NCI-H1417 (cell line): ENCODE results near the gene MRPS27.

Experiments
- DNase-seq, 3 experiments: peaks; one replicate each; lab custom pipeline; 2025; lab: John Stamatoyannopoulos, UW

MRPS27 gene

DNA sequence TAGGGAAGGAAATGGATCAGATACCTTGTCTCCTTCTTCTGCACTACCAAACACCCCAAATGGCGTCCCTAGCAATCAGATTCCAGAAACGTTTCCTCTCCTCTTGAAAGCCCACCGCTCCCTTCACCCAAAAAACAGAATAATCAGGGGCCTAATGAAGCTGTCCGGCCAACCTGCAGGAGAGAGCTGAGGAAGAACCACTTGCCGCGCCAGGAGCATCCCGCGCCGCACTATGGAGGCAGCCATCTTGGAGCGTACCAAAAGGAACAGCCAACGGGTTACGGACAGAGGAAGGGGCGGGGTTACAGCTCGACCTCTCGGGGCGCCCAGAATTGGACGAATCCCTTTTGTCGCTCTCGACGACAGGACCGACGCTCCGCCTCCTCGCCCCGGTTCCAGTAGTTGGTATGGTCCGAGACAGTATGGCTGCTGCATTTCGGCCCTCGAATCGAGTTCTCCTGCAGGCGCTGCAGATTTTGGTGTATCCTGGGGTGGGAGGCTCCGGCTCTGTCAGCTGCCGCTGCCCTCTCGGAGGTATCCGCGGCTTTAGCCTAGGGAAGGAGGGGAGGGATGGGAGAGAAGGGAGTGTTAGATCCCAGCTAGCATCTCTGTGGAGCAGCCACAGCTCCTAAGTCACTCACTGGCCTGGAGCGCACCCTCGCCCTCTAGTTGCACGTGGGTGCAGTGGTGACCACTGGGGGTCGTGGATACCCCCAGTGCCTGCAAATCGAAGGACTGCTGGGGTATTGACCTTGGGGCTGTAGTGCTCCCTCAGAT is at the start of gene MRPS27, which contains the start of gene PTCD2:
TSS of gene MRPS27 (minus strand) at position 265 of the 777 bp plus-strand sequence. CDS start at position 246, 19 bp downstream.
TSS of gene PTCD2 (plus strand) at position 398 of the 777 bp plus-strand sequence. CDS start at position 408, 10 bp downstream.
- peak; percentile 92 to 97 (median 97) for DNase-seq

GRCh38 chr5:72369711-72370110 is 49.7 kb upstream of the MRPS27 start:
- DNase-seq, result no peak

- no peak for DNase-seq
These were observed 49.3 kb upstream of the MRPS27 start for GRCh38 chr5:72369301-72369700.

DNA sequence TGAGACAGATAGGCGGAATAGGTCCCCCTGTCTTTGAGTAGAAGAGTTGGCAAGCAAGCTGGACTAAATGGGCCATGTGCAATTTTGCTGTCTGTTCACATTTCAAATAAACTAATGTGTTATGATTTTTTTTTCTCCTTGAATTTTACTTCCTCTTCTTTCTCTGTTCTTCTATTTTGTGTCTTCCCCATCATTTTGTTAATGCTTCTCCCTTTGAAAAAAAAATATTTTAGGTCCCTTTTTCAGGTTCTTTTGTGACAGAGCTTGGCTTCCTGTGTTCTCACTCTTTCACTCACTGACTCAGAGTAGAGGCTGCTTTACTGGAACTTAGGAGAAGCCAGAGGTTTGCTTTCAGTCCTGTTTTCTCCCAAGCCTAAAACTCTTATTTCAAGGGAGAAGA is 48.2 kb upstream of the MRPS27 start:
- DNase-seq, result no peak

DNA sequence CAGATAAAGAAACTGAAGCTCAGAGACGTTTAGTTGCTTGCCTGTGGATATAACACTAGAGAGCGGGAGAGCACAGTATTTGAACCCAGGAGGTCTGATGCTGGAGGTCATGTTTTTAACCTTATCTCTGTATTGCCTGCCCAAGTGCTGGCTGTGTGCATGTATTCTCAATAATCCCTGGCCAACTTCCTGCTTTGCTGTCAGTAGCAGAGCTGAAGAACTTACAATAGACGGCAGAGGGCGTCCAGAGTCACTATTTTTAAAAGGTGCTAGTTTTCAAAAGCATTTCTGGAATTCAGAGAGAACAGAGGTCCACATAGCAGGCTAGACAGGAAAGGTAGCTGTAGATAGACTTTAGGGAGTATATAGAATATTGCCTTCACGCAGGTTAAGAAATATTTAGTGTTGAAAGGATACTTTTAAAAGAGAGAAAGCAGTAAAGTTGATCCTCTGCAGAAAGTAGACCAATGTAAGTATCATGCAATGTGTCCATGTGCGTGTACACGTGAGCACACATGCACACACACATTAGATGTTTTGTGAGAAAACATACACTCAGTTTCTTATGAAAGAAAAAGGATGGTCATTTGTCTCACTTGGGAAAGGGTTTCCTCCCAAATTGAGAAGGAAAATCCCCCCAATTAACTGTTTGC is 46.4 kb upstream of the MRPS27 start:
- peak in 2 of 3 experiments; percentile 8 to 70 for DNase-seq

GRCh38 chr5:72364951-72365350 is 44.9 kb upstream of the MRPS27 start:
- no peak for DNase-seq

DNA sequence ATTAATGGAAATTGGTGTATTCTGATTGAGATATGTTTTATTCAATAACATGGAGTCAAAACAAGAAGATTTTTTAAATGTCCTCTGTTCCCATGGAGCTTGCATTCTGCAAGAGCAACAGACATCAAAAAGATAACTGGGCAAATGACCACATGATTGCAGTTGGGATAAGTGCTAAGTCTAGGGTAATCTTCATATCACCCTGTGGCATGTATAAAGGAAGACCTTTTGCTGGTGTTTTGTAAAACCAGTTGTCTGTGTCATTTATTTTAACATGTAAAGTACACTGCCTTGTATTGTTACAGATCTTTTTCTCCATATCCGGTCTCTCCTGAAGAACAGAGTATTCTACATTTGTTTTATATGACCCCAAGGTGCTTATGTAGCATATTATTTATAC is 44.1 kb upstream of the MRPS27 start:
- no peak for DNase-seq

GRCh38 chr5:72363166-72363802 is 43.2 kb upstream of the MRPS27 start:
- DNase-seq, result no peak

DNA sequence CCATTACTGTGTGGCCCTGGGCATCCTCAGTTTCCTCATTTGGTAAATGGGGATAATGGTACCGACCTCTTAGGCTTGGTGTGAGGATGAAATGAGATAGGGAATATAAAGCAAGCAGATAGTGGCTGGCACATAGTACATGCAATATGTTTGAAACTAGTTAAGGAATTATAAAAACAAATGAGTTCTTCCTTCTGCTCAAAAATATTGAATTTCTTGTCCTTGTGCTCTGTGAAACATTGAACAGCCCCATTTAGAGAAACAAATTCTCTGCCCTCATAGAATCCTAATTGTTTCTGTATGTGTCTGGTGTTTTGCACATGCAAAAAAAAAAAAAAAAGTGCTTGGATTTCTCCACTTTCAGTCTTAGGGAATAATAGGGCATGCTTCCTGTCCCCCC is 39.8 kb upstream of the MRPS27 start:
- DNase-seq, result no peak

DNA sequence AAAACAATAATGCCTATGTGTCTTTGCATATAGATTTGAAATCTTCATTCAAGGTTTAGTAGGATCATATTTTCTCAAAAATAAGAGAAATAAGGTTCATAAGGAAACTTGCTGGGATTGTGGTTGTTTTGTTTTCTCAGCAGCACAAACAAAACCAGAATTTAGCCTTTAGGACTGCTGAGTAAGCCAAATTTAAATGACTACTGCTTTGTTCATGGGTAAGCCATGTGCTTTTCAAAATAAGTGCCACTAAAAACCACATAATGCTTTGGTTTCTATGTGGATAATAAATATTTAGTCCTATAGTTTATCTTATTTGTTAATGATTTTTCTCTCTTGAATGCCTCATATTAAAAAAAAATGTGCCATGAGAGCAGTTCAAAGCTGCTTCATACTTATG is 38.9 kb upstream of the MRPS27 start:
- no peak for DNase-seq

GRCh38 chr5:72356361-72356760 is 36.3 kb upstream of the MRPS27 start:
- DNase-seq, result no peak

- DNase-seq, result peak in 2 of 3 experiments; percentile 12 to 50
These were observed 35.8 kb upstream of the MRPS27 start for GRCh38 chr5:72355706-72356299.

GRCh38 chr5:72353046-72353445 is 33.0 kb upstream of the MRPS27 start:
- DNase-seq, result no peak

DNA sequence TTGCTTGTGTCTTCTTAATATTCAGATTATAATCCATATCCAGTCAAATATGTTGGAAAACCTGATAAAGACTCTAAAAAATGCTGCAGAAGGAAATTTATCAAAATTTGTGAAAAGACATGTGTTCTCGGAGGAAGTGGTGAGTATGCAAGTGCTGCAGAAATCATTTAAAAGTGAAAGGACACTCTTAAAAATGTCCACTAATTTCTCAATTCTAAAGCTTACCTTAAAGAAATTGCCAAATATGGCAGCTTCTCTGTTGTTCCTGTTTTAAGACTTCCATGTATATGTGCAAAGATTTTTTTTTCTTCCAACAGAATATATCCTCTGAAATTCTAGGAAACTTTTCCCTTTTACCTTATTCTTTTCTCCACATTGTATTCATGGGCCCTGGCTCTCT is 32.6 kb upstream of the MRPS27 start:
- no peak for DNase-seq

DNA sequence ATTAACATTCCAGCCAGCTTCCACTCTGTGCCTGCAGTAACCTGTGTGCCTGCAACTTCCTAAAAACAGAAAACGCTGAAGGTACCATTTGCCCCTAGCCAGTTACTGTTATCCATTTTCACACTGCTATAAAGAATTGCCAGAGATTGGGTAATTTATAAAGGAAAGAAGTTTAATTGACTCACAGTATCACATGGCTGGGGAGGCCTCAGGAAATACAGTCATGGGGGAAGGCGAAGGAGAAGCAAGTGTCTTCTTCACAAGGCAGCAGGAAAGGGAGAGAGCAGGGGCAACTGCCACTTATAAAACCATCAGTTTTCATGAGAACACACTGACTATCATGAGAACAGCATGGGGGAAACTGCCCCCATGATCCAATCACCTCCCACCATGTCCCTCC is 31.3 kb upstream of the MRPS27 start:
- no peak for DNase-seq

GRCh38 chr5:72347801-72348308 is 27.8 kb upstream of the MRPS27 start:
- DNase-seq, result no peak

DNA sequence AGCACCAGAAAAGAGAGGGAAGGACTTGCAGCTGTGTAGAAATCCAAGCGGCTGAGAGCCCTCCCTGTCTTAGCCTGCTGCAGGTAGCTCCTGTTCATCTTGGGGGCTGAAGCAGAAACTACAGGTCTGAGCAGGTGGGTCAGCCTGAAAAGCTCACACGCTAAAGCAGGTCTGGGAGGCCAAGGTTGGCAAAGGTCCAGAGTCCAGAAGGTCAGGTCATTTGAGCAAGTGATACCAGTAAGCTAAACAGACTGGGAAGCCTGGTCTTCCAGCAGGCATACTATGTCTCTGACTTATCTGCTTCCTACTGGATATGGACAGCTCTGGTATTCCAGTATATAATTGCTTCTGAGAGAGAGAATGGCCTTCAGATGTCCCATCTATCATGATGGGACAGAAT is 26.4 kb upstream of the MRPS27 start:
- DNase-seq, result no peak

DNA sequence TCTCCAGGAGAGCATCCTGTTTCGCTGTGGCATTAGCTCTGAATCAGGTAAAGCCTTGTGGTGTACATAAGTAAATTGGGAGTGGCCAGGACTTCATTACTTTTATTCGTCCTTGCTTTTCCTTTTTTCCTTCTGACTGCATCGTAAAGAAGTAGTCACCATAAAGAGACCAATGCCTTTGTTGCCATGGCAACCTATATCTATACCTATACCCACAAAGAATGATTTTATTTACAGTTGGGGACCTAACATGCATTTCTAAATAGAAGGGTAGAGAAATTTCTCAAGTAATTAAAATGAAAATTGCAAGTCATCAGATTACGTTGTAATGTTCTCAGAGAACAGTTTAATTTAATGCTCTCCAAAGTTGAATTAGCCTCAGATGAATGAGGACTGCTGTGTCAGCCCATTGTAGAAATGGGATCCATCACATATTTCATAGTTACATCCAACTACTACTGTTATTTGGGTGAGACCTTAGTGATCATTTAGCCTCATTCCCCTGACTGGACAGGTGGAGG is 18.7 kb upstream of the MRPS27 start:
- DNase-seq, result no peak

DNA sequence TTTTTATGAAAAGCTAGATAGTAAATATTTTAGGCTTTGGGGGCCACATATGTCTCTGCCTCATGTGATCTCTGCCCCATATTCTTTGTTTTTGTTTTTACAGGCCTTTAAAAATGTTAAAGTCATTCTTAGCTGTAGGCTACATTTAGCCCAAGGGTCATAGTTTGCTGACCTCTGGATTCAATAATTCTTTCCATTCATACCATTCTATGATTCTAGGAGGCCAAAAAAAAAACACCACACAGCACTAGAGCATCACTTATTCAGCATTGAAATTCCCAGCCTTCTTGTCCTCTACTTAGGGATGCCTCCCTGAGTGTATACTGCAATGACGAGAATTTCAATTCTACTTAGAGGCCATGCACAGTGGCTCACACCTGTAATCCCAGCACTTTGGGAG is 17.1 kb upstream of the MRPS27 start:
- DNase-seq, result no peak

- no peak for DNase-seq
These were observed 10.7 kb upstream of the MRPS27 start for GRCh38 chr5:72330712-72331111.

DNA sequence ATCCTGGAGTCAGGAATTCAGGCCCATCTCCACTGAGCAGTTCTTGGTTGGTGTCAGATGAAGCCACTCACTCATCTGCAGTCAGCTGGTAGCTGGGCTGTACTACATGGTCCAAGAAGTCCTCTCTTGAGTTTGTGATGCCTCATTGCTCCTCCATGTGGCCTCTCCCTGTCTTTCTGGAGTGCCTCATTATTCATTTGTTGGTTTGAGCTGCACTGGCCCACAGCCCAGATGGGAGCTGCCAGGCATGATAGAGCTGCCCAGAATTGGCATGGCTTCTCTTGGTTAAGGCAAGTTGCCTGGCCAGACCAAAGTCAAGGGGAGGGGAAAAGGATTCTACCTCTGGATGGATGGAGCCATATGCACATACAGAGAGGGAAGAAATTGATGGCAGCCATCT is 8.1 kb upstream of the MRPS27 start:
- DNase-seq, result peak in 1 of 3 experiments; percentile 88

- DNase-seq, result no peak
These were observed 6.2 kb upstream of the MRPS27 start for GRCh38 chr5:72326306-72326649.
